ENCODE measurements around the gene CCDC187. TPM values are rescaled to one million over a fixed set of nuclear protein-coding genes. Genes with fewer than 3 reads are reported as not detected.
A peak's percentile ranks its signal among the peaks of the same experiment; 100 is the strongest.

CCDC187 gene
- total RNA-seq, 1 donor from 2014 or later: 1.4 TPM

DNA sequence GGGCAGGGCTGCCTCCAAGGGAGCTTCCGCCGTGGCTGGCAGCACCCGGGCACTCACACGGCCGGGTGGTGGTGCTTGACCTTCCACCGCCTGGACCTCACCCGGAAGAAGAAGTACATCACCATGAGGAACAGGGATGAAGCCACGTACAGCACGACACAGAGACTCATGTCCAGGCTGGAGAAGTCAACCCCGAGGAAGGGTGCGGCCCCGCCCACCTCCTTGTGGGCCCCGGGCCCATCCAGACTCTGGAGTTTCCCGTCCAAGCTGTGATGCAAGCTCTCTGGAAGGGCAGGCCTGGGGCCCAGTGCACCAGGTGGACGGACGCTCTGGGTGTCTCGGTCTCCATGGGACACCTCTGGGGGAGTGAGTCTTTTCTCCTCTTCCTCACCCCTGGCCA lies 95.2 kb downstream of the CCDC187 start:
- TF ChIP-seq, protein P1, sequence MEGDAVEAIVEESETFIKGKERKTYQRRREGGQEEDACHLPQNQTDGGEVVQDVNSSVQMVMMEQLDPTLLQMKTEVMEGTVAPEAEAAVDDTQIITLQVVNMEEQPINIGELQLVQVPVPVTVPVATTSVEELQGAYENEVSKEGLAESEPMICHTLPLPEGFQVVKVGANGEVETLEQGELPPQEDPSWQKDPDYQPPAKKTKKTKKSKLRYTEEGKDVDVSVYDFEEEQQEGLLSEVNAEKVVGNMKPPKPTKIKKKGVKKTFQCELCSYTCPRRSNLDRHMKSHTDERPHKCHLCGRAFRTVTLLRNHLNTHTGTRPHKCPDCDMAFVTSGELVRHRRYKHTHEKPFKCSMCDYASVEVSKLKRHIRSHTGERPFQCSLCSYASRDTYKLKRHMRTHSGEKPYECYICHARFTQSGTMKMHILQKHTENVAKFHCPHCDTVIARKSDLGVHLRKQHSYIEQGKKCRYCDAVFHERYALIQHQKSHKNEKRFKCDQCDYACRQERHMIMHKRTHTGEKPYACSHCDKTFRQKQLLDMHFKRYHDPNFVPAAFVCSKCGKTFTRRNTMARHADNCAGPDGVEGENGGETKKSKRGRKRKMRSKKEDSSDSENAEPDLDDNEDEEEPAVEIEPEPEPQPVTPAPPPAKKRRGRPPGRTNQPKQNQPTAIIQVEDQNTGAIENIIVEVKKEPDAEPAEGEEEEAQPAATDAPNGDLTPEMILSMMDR (IDR thresholded peaks at IDR 0.05; ENCODE audit: unreplicated experiment): no peak
- no peak overlapping the region for H3K4me3 Mint-ChIP-seq (ENCODE audit: low read depth)
- no peaks in the 10 kb centered on the region for H3K9me3 Mint-ChIP-seq (ENCODE audit: low read depth)
- peaks cover 20% of the 10 kb centered on the region for H3K27me3 Mint-ChIP-seq
- no peak overlapping the region for H3K27ac Mint-ChIP-seq
- no peak for DNase-seq (ENCODE audit: low spot score, unreplicated experiment)
- H3K4me1 Mint-ChIP-seq (ENCODE audit: low read depth): no peaks in the 10 kb centered on the region
- peaks cover 8% of the 10 kb centered on the region for H3K36me3 Mint-ChIP-seq (ENCODE audit: insufficient read depth)

DNA sequence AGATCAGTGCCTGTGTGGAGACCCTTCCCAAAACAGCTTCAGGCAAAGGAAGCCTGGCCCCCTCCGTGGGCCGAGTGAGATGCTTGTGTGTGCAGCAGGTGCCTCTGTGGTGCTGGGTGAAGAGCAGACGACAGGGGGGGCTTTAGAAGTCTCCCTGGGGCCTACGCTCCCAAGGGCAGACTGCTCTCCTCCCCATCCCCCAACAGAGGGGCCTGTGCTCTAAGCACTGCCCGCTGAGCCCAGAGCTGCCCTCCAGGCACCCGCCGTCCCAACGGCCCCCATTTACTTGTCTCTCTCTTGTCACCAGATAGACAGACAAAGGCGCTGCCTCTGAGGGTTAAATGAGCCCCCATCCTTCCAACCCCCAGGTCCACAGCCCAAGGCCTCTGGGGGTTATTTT lies 96.3 kb downstream of the CCDC187 start:
- H3K4me1 Mint-ChIP-seq (ENCODE audit: low read depth): no peaks in the 10 kb centered on the region
- H3K9me3 Mint-ChIP-seq (ENCODE audit: low read depth): no peaks in the 10 kb centered on the region
- peaks cover 5% of the 10 kb centered on the region for H3K36me3 Mint-ChIP-seq (ENCODE audit: insufficient read depth)
- H3K4me3 Mint-ChIP-seq (ENCODE audit: low read depth): no peak overlapping the region
- no peak for DNase-seq (ENCODE audit: low spot score, unreplicated experiment)
- TF ChIP-seq, protein P1 (IDR thresholded peaks at IDR 0.05; ENCODE audit: unreplicated experiment): no peak
- peaks cover 25% of the 10 kb centered on the region for H3K27me3 Mint-ChIP-seq
- H3K27ac Mint-ChIP-seq: no peak overlapping the region

DNA sequence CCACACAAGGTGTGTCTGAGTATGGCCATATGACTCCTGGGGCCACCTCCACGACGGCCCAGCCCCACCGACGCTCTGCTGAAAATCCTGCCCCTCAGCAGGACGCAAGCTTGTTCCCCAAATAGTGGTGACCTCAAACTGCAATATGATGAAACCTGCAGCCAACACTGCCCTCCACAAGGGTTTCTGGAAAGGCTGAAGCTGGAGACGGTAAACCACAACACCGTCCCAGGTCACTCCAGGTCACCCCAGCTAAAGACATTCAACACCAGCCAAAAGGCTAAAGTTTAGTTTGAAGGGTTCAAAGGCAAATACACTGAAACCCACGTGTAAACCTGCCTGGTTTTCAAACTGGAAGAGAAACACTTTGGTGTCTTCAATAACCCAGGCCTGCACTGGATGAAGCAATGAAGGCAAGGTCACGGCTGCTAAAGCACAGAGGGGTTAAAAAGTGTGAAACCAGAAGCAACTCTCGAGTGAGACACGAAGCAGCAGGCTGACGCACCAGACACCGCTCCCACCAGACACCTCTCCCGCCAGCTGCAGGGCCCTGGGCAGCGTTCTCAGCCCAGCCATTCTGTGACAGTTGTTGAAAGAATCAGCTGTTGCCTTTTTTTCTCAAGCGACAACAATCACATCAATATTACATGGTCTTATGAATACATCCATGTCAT lies 97.2 kb downstream of the CCDC187 start:
- Mint-ChIP-seq H3K27ac (no peak overlapping the region), H3K27me3 (peaks cover 25% of the 10 kb centered on the region), H3K36me3 (ENCODE audit: insufficient read depth) (peaks cover 5% of the 10 kb centered on the region)

DNA sequence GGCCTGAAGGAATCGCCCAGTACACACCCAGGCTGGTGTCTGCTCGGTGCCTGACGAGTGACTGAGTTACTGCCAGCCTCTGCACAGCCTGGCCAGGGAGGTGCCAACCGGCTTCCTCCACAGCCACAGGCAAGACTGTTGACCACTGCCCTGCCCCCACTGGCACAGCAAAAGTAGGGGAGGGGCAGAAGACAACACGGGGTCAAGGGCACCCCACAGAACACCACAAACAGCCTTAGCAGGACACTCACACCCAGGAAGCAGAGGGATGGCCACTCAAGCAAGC lies 98.2 kb downstream of the CCDC187 start:
- H3K27me3 Mint-ChIP-seq: peaks cover 33% of the 10 kb centered on the region
- no peak overlapping the region for H3K27ac Mint-ChIP-seq

More for the DNA sequence above, 97.2 kb downstream of the CCDC187 start:
- no peak overlapping the region for H3K4me3 Mint-ChIP-seq (ENCODE audit: low read depth)
- H3K9me3 Mint-ChIP-seq (ENCODE audit: low read depth): no peaks in the 10 kb centered on the region
- TF ChIP-seq, protein P1 (IDR thresholded peaks at IDR 0.05; ENCODE audit: unreplicated experiment): no peak
- no peaks in the 10 kb centered on the region for H3K4me1 Mint-ChIP-seq (ENCODE audit: low read depth)
- DNase-seq (ENCODE audit: low spot score, unreplicated experiment): no peak

DNA sequence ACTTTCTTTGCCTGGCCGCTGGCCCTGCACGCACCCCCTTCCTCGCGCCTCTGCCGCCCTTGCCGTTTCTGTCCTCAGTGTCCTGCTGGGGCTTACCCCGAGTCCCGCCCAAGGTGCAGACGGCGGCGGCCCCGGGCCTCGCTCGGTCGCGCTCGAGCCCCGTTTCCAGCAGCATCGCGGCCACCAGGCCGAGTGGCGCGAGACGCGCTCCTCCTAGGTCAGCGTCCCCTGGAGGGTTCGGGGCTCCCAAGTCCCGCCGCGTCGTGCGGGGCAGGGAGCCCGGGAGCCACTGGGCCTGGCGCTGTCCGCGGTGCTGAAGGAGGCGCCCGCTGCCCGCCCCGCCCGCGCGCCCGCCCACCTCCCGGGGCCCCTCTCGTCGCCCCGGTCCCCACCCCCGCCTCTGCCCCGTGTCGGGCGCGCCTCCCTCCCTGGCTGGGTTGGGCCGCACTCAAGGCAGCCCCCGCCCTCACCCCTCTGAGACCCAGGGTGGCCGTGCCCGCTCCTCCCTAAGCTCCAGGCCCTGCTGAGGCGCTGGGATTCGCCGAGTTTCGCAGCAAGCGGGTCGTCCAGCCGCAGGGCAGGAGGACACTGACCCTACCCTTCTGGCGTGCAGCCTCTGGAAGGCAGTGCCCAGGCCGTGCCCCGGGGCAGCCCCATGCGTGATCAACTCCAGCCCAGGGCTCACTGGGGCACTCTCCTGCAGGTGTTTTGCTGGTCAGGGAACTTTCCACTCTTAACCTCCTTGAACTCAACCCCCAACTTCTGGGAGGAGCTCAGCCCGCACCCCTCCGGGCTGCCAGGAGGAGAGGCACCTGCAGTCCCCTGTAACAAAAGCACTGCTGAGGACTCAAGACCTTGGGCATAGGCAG lies 98.8 kb downstream of the CCDC187 start, which contains the start of gene LHX3:
TSS of gene LHX3 (minus strand) at position 291 of the 869 bp plus-strand sequence. CDS start at position 175, 116 bp downstream.
- H3K27ac Mint-ChIP-seq: no peak within 1 kb of the TSS
- no peaks in the 10 kb centered on the region for H3K4me1 Mint-ChIP-seq (ENCODE audit: low read depth)
- TF ChIP-seq, protein P1 (IDR thresholded peaks at IDR 0.05; ENCODE audit: unreplicated experiment): no peak
- peaks cover 38% of the 10 kb centered on the region for H3K27me3 Mint-ChIP-seq
- H3K4me3 Mint-ChIP-seq (ENCODE audit: low read depth): no peak within 1 kb of the TSS
- no peaks in the 10 kb centered on the region for H3K9me3 Mint-ChIP-seq (ENCODE audit: low read depth)
- H3K36me3 Mint-ChIP-seq (ENCODE audit: insufficient read depth): peaks cover 5% of the 10 kb centered on the region
- peak; percentile 62 for DNase-seq (ENCODE audit: low spot score, unreplicated experiment)

More for the DNA sequence above, 98.2 kb downstream of the CCDC187 start:
- Mint-ChIP-seq H3K4me3 (ENCODE audit: low read depth) (no peak overlapping the region), H3K9me3 (ENCODE audit: low read depth) (no peaks in the 10 kb centered on the region), H3K36me3 (ENCODE audit: insufficient read depth) (peaks cover 5% of the 10 kb centered on the region), H3K4me1 (ENCODE audit: low read depth) (no peaks in the 10 kb centered on the region)
- TF ChIP-seq, protein P1 (IDR thresholded peaks at IDR 0.05; ENCODE audit: unreplicated experiment): no peak
- DNase-seq (ENCODE audit: low spot score, unreplicated experiment): no peak
